Panc1 (cell line): ENCODE measurements around the gene LONRF2. TPM values are rescaled to one million over a fixed set of nuclear protein-coding genes. Genes with fewer than 3 reads are reported as not detected.

Experiments used
- ATAC-seq: fragments of 200-7000 bp; cut with Tn5 transposase; 2 replicates; pipeline ENCODE4 v1.9.1; 2020; ENCODE audit warnings: mild to moderate bottlenecking, moderate library complexity
- BruUV-seq: library from RNA; stranded (reverse); fragments of 400-500 nt; replicated peaks from 2 replicates; lab custom pipeline; 2021; lab: Mats Ljungman, UMichigan
- CTCF ChIA-PET: fragments of 300-600 bp; sonication (Branson Sonifier 250); formaldehyde crosslinking; loops from one replicate; lab custom pipeline; 2022; ENCODE audit warnings: antibody characterized with exemption; lab: Charles Lee
- POLR2A ChIA-PET: fragments of 300-600 bp; sonication (Branson Sonifier 250); formaldehyde crosslinking; loops from one replicate; lab custom pipeline; 2022; ENCODE audit warnings: antibody characterized with exemption; lab: Charles Lee
- DNase-seq: peaks from one replicate; pipeline ENCODE4 v3.0.0-alpha.2; 2010; ENCODE audit warnings: low read depth, low spot score
- H3K27ac ChIP-seq: 2 replicates; pipeline ENCODE4 v1.5.1; 2011; ENCODE audit warnings: mild to moderate bottlenecking, low read length, inconsistent platforms
- H3K27me3 ChIP-seq: fragments of 200-500 bp; sonication (Bioruptor generic); 2 replicates; pipeline ENCODE4 v1.6.0; 2014; ENCODE audit warnings: low read length, inconsistent platforms; ENCODE audit not compliant: control insufficient read depth, insufficient read depth
- H3K36me3 ChIP-seq: fragments of 200-500 bp; sonication (Bioruptor generic); 2 replicates; pipeline ENCODE4 v1.5.1; 2014; ENCODE audit warnings: inconsistent platforms, mild to moderate bottlenecking, low read length, moderate library complexity; ENCODE audit not compliant: control insufficient read depth, insufficient read depth
- H3K4me1 ChIP-seq: 2 replicates; pipeline ENCODE4 v1.5.1; 2011; ENCODE audit warnings: inconsistent platforms, mild to moderate bottlenecking, low read length, moderate library complexity; ENCODE audit not compliant: control insufficient read depth, insufficient read depth
- H3K4me3 ChIP-seq, 2 experiments: 2 replicates each; pipeline ENCODE4 v1.5.1; 2011 to 2012; ENCODE audit warnings: low read depth in 2 of 2, low read length in 2 of 2, mild to moderate bottlenecking in 2 of 2, inconsistent platforms in 1 of 2, moderate library complexity in 1 of 2
- H3K9me3 ChIP-seq: fragments of 200-500 bp; sonication (Bioruptor generic); 2 replicates; pipeline ENCODE4 v1.5.1; 2014; ENCODE audit warnings: low read depth, mild to moderate bottlenecking, inconsistent platforms, low read length, moderate library complexity; ENCODE audit not compliant: control insufficient read depth, insufficient read depth
- POLR2AphosphoS5 ChIP-seq: IDR thresholded peaks from 2 replicates; pipeline ENCODE4 v1.6.1; 2012; ENCODE audit warnings: mild to moderate bottlenecking, low read depth, low read length, moderate library complexity
- REST ChIP-seq, 2 experiments: IDR thresholded peaks; 2 replicates each; pipeline ENCODE4 v1.6.1; 2011 to 2012; ENCODE audit warnings: low read depth in 2 of 2, control low read depth in 1 of 2, low read length in 1 of 2, mild to moderate bottlenecking in 1 of 2, moderate library complexity in 1 of 2; ENCODE audit not compliant: insufficient read depth in 1 of 2
- SIN3A ChIP-seq: IDR thresholded peaks from 2 replicates; pipeline ENCODE4 v1.6.1; 2012; ENCODE audit warnings: low read depth, mild to moderate bottlenecking, low read length, moderate library complexity, borderline replicate concordance; ENCODE audit not compliant: insufficient read depth
- TCF7L2 ChIP-seq: IDR thresholded peaks from 2 replicates; pipeline ENCODE4 v1.6.1; 2011; ENCODE audit warnings: mild to moderate bottlenecking, low read depth, low read length, inconsistent platforms
- in situ Hi-C: cut with HindIII; loops from 2 replicates; pipeline ENCODE4 v1.10.0; 2016; ENCODE audit warnings: low sequenced_read_pairs, low pct_unique_long_range_greater_than_20kb
- intact Hi-C: fragments of 100-400 bp; cut with micrococcal nuclease; formaldehyde crosslinking; loops from one replicate; pipeline ENCODE4 v1.10.0; 2022; ENCODE audit not compliant: unreplicated experiment
- total RNA-seq: library from RNA; stranded (reverse); gene quantifications from one replicate; pipeline ENCODE4 v1.2.1, GENCODE V29; 2021; ENCODE audit not compliant: unreplicated experiment
- TF ChIP-seq, protein P1 (sequence below): fragments of 450-650 bp; IDR thresholded peaks from 2 replicates; pipeline ENCODE4 v1.5.1; 2017; ENCODE audit warnings: mild to moderate bottlenecking

LONRF2 gene
- total RNA-seq, 1 experiment from 2014 or later = 12.9 TPM

GRCh38 chr2:100235581-100235980 is 86.7 kb downstream of the LONRF2 start:
- DNase-seq (no peak), ATAC-seq (no peak)
- no TSS peak for BruUV-seq
- Histone ChIP-seq H3K27me3 (no peaks in the 10 kb centered on the region), H3K36me3 (no peaks in the 10 kb centered on the region), H3K27ac (no peak overlapping the region), H3K4me1 (no peaks in the 10 kb centered on the region), H3K9me3 (no peaks in the 10 kb centered on the region), H3K4me3 (no peak overlapping the region)
- ChIA-PET POLR2A (interaction anchor here (0.6 kb wide), 1 partner anchor 679 kb away, joined by 5 read pairs; no protein-coding TSS in a partner anchor), CTCF (no interaction called here)
- in situ Hi-C loops = no loop called here
- TF ChIP-seq, protein P1, sequence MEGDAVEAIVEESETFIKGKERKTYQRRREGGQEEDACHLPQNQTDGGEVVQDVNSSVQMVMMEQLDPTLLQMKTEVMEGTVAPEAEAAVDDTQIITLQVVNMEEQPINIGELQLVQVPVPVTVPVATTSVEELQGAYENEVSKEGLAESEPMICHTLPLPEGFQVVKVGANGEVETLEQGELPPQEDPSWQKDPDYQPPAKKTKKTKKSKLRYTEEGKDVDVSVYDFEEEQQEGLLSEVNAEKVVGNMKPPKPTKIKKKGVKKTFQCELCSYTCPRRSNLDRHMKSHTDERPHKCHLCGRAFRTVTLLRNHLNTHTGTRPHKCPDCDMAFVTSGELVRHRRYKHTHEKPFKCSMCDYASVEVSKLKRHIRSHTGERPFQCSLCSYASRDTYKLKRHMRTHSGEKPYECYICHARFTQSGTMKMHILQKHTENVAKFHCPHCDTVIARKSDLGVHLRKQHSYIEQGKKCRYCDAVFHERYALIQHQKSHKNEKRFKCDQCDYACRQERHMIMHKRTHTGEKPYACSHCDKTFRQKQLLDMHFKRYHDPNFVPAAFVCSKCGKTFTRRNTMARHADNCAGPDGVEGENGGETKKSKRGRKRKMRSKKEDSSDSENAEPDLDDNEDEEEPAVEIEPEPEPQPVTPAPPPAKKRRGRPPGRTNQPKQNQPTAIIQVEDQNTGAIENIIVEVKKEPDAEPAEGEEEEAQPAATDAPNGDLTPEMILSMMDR = no peak
- TF ChIP-seq REST (IDR thresholded peaks at IDR 0.05; ENCODE audit: insufficient read depth in 1 of 2, low read depth in 2 of 2, low read length in 1 of 2) = no peak
- intact Hi-C loops = no loop called here

- ATAC-seq (no peak), DNase-seq (no peak)
- no TSS peak for BruUV-seq
- Histone ChIP-seq H3K27me3 (no peaks in the 10 kb centered on the region), H3K4me3 (no peak overlapping the region), H3K9me3 (no peaks in the 10 kb centered on the region), H3K4me1 (no peaks in the 10 kb centered on the region), H3K27ac (no peak overlapping the region), H3K36me3 (no peaks in the 10 kb centered on the region)
- TF ChIP-seq SIN3A (no peak), TCF7L2 (no peak), REST (IDR thresholded peaks at IDR 0.05; ENCODE audit: insufficient read depth in 1 of 2, low read depth in 2 of 2, low read length in 1 of 2) (no peak), POLR2AphosphoS5 (no peak)
- TF ChIP-seq, protein P1 = no peak
- intact Hi-C loops = no loop called here
- in situ Hi-C loops = no loop called here
- CTCF ChIA-PET = no interaction called here
- POLR2A ChIA-PET = interaction anchor here (0.6 kb wide), 1 partner anchor 678 kb away, joined by 5 read pairs; no protein-coding TSS in a partner anchor
Observed at GRCh38 chr2:100235098-100235497, 87.2 kb downstream of the LONRF2 start.
